ENCODE measurements around the gene CCDC13. TPM values are rescaled to one million over a fixed set of nuclear protein-coding genes. Genes with fewer than 3 reads are reported as not detected.

Gene CCDC13
- polyA plus RNA-seq, 1 donor (not counting 4 experiments of a cell fraction or from before 2014, with no cell fraction given): 0.21 TPM

DNA sequence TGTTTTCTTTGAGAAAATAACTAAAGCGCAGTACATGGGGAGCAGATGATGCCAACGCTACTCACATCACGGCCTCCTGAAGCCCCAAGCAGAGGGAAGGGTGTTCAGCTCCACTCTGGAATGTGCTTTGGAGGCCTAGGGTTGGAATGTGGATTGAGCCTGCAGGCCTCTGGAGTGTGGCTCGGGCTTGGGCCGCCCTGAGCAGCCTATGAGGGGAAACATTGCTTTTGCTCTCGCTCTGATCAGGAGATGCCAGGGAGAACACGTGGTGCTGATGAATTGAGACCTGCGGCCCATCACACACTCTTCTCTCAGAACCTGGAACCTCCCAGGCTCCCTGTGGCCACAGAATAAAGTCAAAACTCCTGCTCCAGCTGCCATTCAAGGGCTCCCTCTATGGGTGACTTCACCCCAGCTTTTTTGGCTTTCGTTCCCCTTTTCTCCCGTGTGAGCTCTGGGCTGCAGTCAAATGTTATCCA lies 23.3 kb downstream of the CCDC13 start:
- no peak overlapping the region for H3K9ac ChIP-seq (ENCODE audit: control insufficient read depth, extremely low read depth, insufficient read depth, low read length)
- peaks cover 9% of the 10 kb centered on the region for H3K4me1 ChIP-seq (ENCODE audit: control insufficient read depth, extremely low read depth, insufficient read depth, low read length)
- no peaks in the 10 kb centered on the region for H3K79me2 ChIP-seq (ENCODE audit: control insufficient read depth, insufficient read depth, low read length)
- no peaks in the 10 kb centered on the region for H3K36me3 ChIP-seq (ENCODE audit: control insufficient read depth in 2 of 2, extremely low read depth in 1 of 2, insufficient read depth in 2 of 2, low read length in 2 of 2)
- no peak overlapping the region for H3K27ac ChIP-seq (ENCODE audit: control insufficient read depth, insufficient read depth, low read length)
- dilution Hi-C loops (cut with MboI; ENCODE audit: extremely low pct_ligation_motif_present, low sequenced_read_pairs): no loop called here
- no peak overlapping the region for H3K4me2 ChIP-seq (ENCODE audit: control insufficient read depth, extremely low read depth, insufficient read depth, low read depth, low read length)
- no peak for DNase-seq (ENCODE audit: low read depth, low spot score)
- no peaks in the 10 kb centered on the region for H3K9me1 ChIP-seq (ENCODE audit: control insufficient read depth, extremely low read depth, insufficient read depth, low read length)
- TF ChIP-seq, protein P1, sequence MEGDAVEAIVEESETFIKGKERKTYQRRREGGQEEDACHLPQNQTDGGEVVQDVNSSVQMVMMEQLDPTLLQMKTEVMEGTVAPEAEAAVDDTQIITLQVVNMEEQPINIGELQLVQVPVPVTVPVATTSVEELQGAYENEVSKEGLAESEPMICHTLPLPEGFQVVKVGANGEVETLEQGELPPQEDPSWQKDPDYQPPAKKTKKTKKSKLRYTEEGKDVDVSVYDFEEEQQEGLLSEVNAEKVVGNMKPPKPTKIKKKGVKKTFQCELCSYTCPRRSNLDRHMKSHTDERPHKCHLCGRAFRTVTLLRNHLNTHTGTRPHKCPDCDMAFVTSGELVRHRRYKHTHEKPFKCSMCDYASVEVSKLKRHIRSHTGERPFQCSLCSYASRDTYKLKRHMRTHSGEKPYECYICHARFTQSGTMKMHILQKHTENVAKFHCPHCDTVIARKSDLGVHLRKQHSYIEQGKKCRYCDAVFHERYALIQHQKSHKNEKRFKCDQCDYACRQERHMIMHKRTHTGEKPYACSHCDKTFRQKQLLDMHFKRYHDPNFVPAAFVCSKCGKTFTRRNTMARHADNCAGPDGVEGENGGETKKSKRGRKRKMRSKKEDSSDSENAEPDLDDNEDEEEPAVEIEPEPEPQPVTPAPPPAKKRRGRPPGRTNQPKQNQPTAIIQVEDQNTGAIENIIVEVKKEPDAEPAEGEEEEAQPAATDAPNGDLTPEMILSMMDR (optimal IDR thresholded peaks at IDR 0.05 in 1 of 3, IDR thresholded peaks at IDR 0.05 in 1 of 3, conservative IDR thresholded peaks at IDR 0.05 in 1 of 3; ENCODE audit: extremely low read depth in 1 of 3, insufficient read depth in 2 of 3, low read length in 3 of 3): peak; percentile 57 to 70 (median 65)
- no peak for TF ChIP-seq EZH2 (IDR thresholded peaks at IDR 0.05; ENCODE audit: low read length)
- H2AFZ ChIP-seq (ENCODE audit: control insufficient read depth, low read length): no peak overlapping the region
- no peaks in the 10 kb centered on the region for H3K27me3 ChIP-seq (ENCODE audit: control insufficient read depth, extremely low read depth, insufficient read depth, low read length)
- H3K4me3 ChIP-seq (ENCODE audit: control insufficient read depth in 2 of 3, extremely low read depth in 1 of 3, insufficient read depth in 2 of 3, low read depth in 1 of 3, low read length in 3 of 3): no peak overlapping the region
- no peaks in the 10 kb centered on the region for H4K20me1 ChIP-seq (ENCODE audit: control insufficient read depth, extremely low read depth, insufficient read depth, low read length)
- peak; percentile 26 for FAIRE-seq
- H3K9me3 ChIP-seq (ENCODE audit: control insufficient read depth, low read depth, low read length): no peaks in the 10 kb centered on the region

DNA sequence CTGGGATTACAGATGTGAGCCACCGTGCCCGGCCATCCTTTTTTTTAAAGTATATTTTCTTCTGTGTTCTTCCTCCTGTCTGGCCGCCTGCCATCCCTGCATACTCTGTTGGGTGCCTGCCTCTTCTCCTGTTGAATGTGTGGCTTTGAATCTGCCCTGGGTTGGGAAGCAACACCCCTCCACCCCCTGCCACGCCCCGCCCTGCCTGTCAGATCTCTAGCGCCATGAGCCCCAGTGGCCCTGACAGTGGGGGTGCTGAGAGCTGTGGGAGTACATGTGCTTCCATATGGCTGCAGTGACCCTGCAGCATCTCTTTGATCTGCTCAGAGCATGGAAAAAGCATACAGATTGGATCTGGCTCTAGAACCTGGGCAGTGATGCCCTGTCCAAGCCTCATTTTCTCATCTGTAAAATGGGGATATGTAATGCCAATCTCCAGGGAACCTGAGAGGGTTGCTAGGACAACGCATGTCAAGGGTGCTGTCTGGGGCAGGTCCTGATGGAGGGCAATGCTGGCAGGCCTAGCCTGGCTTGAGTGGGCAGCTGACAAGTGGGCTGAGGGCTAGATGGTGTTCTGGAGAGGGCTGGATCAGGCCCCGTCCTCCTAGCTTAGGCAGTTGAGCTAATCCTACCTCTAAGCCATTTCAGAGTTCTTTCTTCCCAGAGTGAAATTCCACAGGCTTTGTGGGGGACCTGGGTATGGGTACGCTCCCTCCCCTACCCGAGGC lies 23.9 kb downstream of the CCDC13 start:
- DNase-seq (ENCODE audit: low read depth, low spot score): no peak
- H3K4me1 ChIP-seq (ENCODE audit: control insufficient read depth, extremely low read depth, insufficient read depth, low read length): peaks cover 9% of the 10 kb centered on the region

More for the DNA sequence above, 23.9 kb downstream of the CCDC13 start:
- Histone ChIP-seq H3K4me3 (ENCODE audit: control insufficient read depth in 2 of 3, extremely low read depth in 1 of 3, insufficient read depth in 2 of 3, low read depth in 1 of 3, low read length in 3 of 3) (no peak overlapping the region), H3K36me3 (ENCODE audit: control insufficient read depth in 2 of 2, extremely low read depth in 1 of 2, insufficient read depth in 2 of 2, low read length in 2 of 2) (no peaks in the 10 kb centered on the region), H3K9me3 (ENCODE audit: control insufficient read depth, low read depth, low read length) (no peaks in the 10 kb centered on the region), H3K27ac (ENCODE audit: control insufficient read depth, insufficient read depth, low read length) (no peak overlapping the region), H3K79me2 (ENCODE audit: control insufficient read depth, insufficient read depth, low read length) (no peaks in the 10 kb centered on the region), H2AFZ (ENCODE audit: control insufficient read depth, low read length) (no peak overlapping the region), H3K9me1 (ENCODE audit: control insufficient read depth, extremely low read depth, insufficient read depth, low read length) (no peaks in the 10 kb centered on the region), H3K4me2 (ENCODE audit: control insufficient read depth, extremely low read depth, insufficient read depth, low read depth, low read length) (no peak overlapping the region), H3K27me3 (ENCODE audit: control insufficient read depth, extremely low read depth, insufficient read depth, low read length) (no peaks in the 10 kb centered on the region), H3K9ac (ENCODE audit: control insufficient read depth, extremely low read depth, insufficient read depth, low read length) (no peak overlapping the region), H4K20me1 (ENCODE audit: control insufficient read depth, extremely low read depth, insufficient read depth, low read length) (no peaks in the 10 kb centered on the region)
- dilution Hi-C loops (cut with MboI; ENCODE audit: extremely low pct_ligation_motif_present, low sequenced_read_pairs): no loop called here
- no peak for FAIRE-seq
- TF ChIP-seq EZH2 (IDR thresholded peaks at IDR 0.05; ENCODE audit: low read length): no peak
- TF ChIP-seq, protein P1 (optimal IDR thresholded peaks at IDR 0.05 in 1 of 3, IDR thresholded peaks at IDR 0.05 in 1 of 3, conservative IDR thresholded peaks at IDR 0.05 in 1 of 3; ENCODE audit: extremely low read depth in 1 of 3, insufficient read depth in 2 of 3, low read length in 3 of 3): no peak
